Endodermal cell (in vitro differentiated cells): Measurements from ENCODE around the gene MN1. TPM values are rescaled to one million over a fixed set of nuclear protein-coding genes. Genes with fewer than 3 reads are reported as not detected.

Experiments
- DNase-seq: peaks from one replicate; pipeline ENCODE4 v3.0.0-alpha.2; 2017
- H3K27ac ChIP-seq: 2 replicates; pipeline ENCODE4 v1.5.1; 2013; ENCODE audit warnings: mild to moderate bottlenecking, low read depth, low read length, moderate library complexity
- H3K27me3 ChIP-seq: 2 replicates; pipeline ENCODE4 v1.6.1; 2013; ENCODE audit warnings: mild to moderate bottlenecking, low read length, moderate library complexity; ENCODE audit not compliant: insufficient read depth, control insufficient read depth, poor library complexity, severe bottlenecking
- H3K36me3 ChIP-seq: 2 replicates; pipeline ENCODE4 v1.7.0; 2013; ENCODE audit warnings: mild to moderate bottlenecking, low read length, moderate library complexity; ENCODE audit not compliant: control insufficient read depth, insufficient read depth
- H3K4me1 ChIP-seq: one replicate; pipeline ENCODE4 v1.7.0; 2013; ENCODE audit warnings: low read length; ENCODE audit not compliant: control insufficient read depth, insufficient read depth
- H3K4me3 ChIP-seq: 2 replicates; pipeline ENCODE4 v1.5.1; 2013; ENCODE audit warnings: mild to moderate bottlenecking, low read length, moderate library complexity
- H3K9ac ChIP-seq: 2 replicates; pipeline ENCODE4 v1.6.1; 2013; ENCODE audit warnings: mild to moderate bottlenecking, low read length, moderate library complexity; ENCODE audit not compliant: poor library complexity, severe bottlenecking; ENCODE audit errors: extremely low read depth
- H3K9me3 ChIP-seq: 2 replicates; pipeline ENCODE4 v1.6.1; 2013; ENCODE audit warnings: mild to moderate bottlenecking, low read length, moderate library complexity; ENCODE audit not compliant: control insufficient read depth
- H3K27ac Mint-ChIP-seq: 2 replicates; pipeline ENCODE4 v1.8.0; 2020; ENCODE audit warnings: mixed read lengths
- H3K27me3 Mint-ChIP-seq: 2 replicates; pipeline ENCODE4 v1.8.0; 2021; ENCODE audit warnings: mild to moderate bottlenecking, mixed read lengths; ENCODE audit not compliant: insufficient read depth
- H3K36me3 Mint-ChIP-seq: 2 replicates; pipeline ENCODE4 v1.8.0; 2020; ENCODE audit warnings: low read depth, mixed read lengths
- H3K4me1 Mint-ChIP-seq: 2 replicates; pipeline ENCODE4 v1.8.0; 2020; ENCODE audit warnings: mixed read lengths
- H3K4me3 Mint-ChIP-seq: 2 replicates; pipeline ENCODE4 v1.8.0; 2020; ENCODE audit warnings: mild to moderate bottlenecking, moderate library complexity, mixed read lengths
- H3K9me3 Mint-ChIP-seq: 2 replicates; pipeline ENCODE4 v1.8.0; 2020; ENCODE audit warnings: mild to moderate bottlenecking, mixed read lengths
- CTCF ChIP-seq: fragments of 200-600 bp; sonication (generic); conservative IDR thresholded peaks from 2 replicates; pipeline ENCODE4 v1.5.0; 2021; ENCODE audit warnings: antibody characterized with exemption, mild to moderate bottlenecking
- WGBS, 2 experiments: methylation state at CpG; one replicate each; pipeline versions ENCODE4 v1.1.5 to v1.1.7; 2013; ENCODE audit warnings: missing lambda C conversion rate in 2 of 2, mixed read lengths in 1 of 2; ENCODE audit not compliant: insufficient coverage in 1 of 2, insufficient read length in 1 of 2; 5-methylcytosine and 5-hydroxymethylcytosine counted together
- total RNA-seq, 2 donors: library from RNA; stranded (reverse); fragmentation: NEBNext Ultra II Directional in 1 of 2; extraction: Animal tissue kit (Norgen Biotek cat#: 25700) in 1 of 2; gene quantifications; 2 replicates in 1 of 2; 3 replicates in 1 of 2; pipeline ENCODE4 v1.2.1, GENCODE V29; 2021

The MN1 gene
- total RNA-seq, 2 donors from 2014 or later, result 4.4 to 17.8 TPM

GRCh38 chr22:27793576-27793975, 8.0 kb downstream of the MN1 start:
- Mint-ChIP-seq H3K4me1 (peaks cover 54% of the 10 kb centered on the region), H3K9me3 (no peaks in the 10 kb centered on the region), H3K27ac (no peak overlapping the region), H3K36me3 (peaks cover 7% of the 10 kb centered on the region), H3K27me3 (peaks cover 46% of the 10 kb centered on the region), H3K4me3 (no peak overlapping the region)
- TF ChIP-seq CTCF, result no peak
- Histone ChIP-seq H3K27ac (no peak overlapping the region), H3K4me1 (peaks cover 6% of the 10 kb centered on the region), H3K4me3 (no peak overlapping the region), H3K27me3 (peaks cover 34% of the 10 kb centered on the region), H3K9me3 (no peaks in the 10 kb centered on the region), H3K9ac (no peak overlapping the region), H3K36me3 (no peaks in the 10 kb centered on the region)
- WGBS, 2 experiments, result 91 to 93% methylated on average over 9 to 12 of the region's 12 CpGs
- DNase-seq, result no peak

- Histone ChIP-seq H3K27me3 (peaks cover 25% of the 10 kb centered on the region), H3K4me3 (no peak overlapping the region), H3K36me3 (no peaks in the 10 kb centered on the region), H3K9ac (no peak overlapping the region), H3K27ac (no peak overlapping the region), H3K4me1 (peaks cover 6% of the 10 kb centered on the region), H3K9me3 (no peaks in the 10 kb centered on the region)
- no peak for DNase-seq
- no peaks in the 10 kb centered on the region for H3K9me3 Mint-ChIP-seq
- peaks cover 43% of the 10 kb centered on the region for H3K27me3 Mint-ChIP-seq
- H3K36me3 Mint-ChIP-seq, result peaks cover 7% of the 10 kb centered on the region
- TF ChIP-seq CTCF, result no peak
- no peak overlapping the region for H3K27ac Mint-ChIP-seq
- WGBS, 2 experiments, result 75 to 76% methylated on average over 7 to 8 of the region's 8 CpGs
- H3K4me1 Mint-ChIP-seq, result peaks cover 54% of the 10 kb centered on the region
- no peak overlapping the region for H3K4me3 Mint-ChIP-seq
Measured at GRCh38 chr22:27792452-27793161, 8.9 kb downstream of the MN1 start.

GRCh38 chr22:27791859-27792241, 9.7 kb downstream of the MN1 start:
- Histone ChIP-seq H3K4me1 (peaks cover 6% of the 10 kb centered on the region), H3K9ac (no peak overlapping the region), H3K36me3 (no peaks in the 10 kb centered on the region), H3K4me3 (no peak overlapping the region), H3K9me3 (no peaks in the 10 kb centered on the region), H3K27me3 (peaks cover 17% of the 10 kb centered on the region), H3K27ac (peak overlapping the region; percentile 88)
- peaks cover 7% of the 10 kb centered on the region for H3K36me3 Mint-ChIP-seq
- H3K4me3 Mint-ChIP-seq, result no peak overlapping the region
- peaks cover 36% of the 10 kb centered on the region for H3K27me3 Mint-ChIP-seq
- H3K27ac Mint-ChIP-seq, result no peak overlapping the region
- DNase-seq, result no peak
- WGBS, 2 experiments, result 82 to 100% methylated on average over 1 to 2 of the region's 3 CpGs
- no peak for TF ChIP-seq CTCF
- H3K9me3 Mint-ChIP-seq, result no peaks in the 10 kb centered on the region
- peaks cover 54% of the 10 kb centered on the region for H3K4me1 Mint-ChIP-seq
